ENCODE data around the gene ZBTB25.

Gene ZBTB25

GRCh38 chr14:64500088-64500487 is 3.5 kb downstream of the ZBTB25 start:
- no peak for DNase-seq (ENCODE audit: low spot score)
- in situ Hi-C loops (cut with MboI; ENCODE audit: low pct_unique_long_range_greater_than_20kb, low sequenced_read_pairs, unreplicated experiment) = no loop called here
- TF ChIP-seq CTCF (IDR thresholded peaks at IDR 0.05; ENCODE audit: extremely low read depth, insufficient read depth, missing control alignments) = no peak

- no peak for DNase-seq (ENCODE audit: low spot score)
- in situ Hi-C loops (cut with MboI; ENCODE audit: low pct_unique_long_range_greater_than_20kb, low sequenced_read_pairs, unreplicated experiment) = loop anchor here (10.0 kb wide), 1 partner anchor 152 kb away; no protein-coding TSS in a partner anchor
- no peak for TF ChIP-seq CTCF (IDR thresholded peaks at IDR 0.05; ENCODE audit: extremely low read depth, insufficient read depth, missing control alignments)
These were observed 6.9 kb downstream of the ZBTB25 start for GRCh38 chr14:64496764-64497163.

GRCh38 chr14:64495252-64495651 is 8.4 kb downstream of the ZBTB25 start:
- no peak for TF ChIP-seq CTCF (IDR thresholded peaks at IDR 0.05; ENCODE audit: extremely low read depth, insufficient read depth, missing control alignments)
- in situ Hi-C loops (cut with MboI; ENCODE audit: low pct_unique_long_range_greater_than_20kb, low sequenced_read_pairs, unreplicated experiment) = loop anchor here (10.0 kb wide), 1 partner anchor 150 kb away; no protein-coding TSS in a partner anchor
- no peak for DNase-seq (ENCODE audit: low spot score)

- no peak for DNase-seq (ENCODE audit: low spot score)
- in situ Hi-C loops (cut with MboI; ENCODE audit: low pct_unique_long_range_greater_than_20kb, low sequenced_read_pairs, unreplicated experiment) = loop anchor here (10.0 kb wide), 1 partner anchor 149 kb away; no protein-coding TSS in a partner anchor
- no peak for TF ChIP-seq CTCF (IDR thresholded peaks at IDR 0.05; ENCODE audit: extremely low read depth, insufficient read depth, missing control alignments)
These were observed 10.2 kb downstream of the ZBTB25 start for GRCh38 chr14:64493455-64493854.

- no peak for DNase-seq (ENCODE audit: low spot score)
- TF ChIP-seq CTCF (IDR thresholded peaks at IDR 0.05; ENCODE audit: extremely low read depth, insufficient read depth, missing control alignments) = no peak
- in situ Hi-C loops (cut with MboI; ENCODE audit: low pct_unique_long_range_greater_than_20kb, low sequenced_read_pairs, unreplicated experiment) = loop anchor here (10.0 kb wide), 1 partner anchor 147 kb away; no protein-coding TSS in a partner anchor
These were observed 12.0 kb downstream of the ZBTB25 start for GRCh38 chr14:64491637-64492036.

- in situ Hi-C loops (cut with MboI; ENCODE audit: low pct_unique_long_range_greater_than_20kb, low sequenced_read_pairs, unreplicated experiment) = no loop called here
- no peak for TF ChIP-seq CTCF (IDR thresholded peaks at IDR 0.05; ENCODE audit: extremely low read depth, insufficient read depth, missing control alignments)
- DNase-seq (ENCODE audit: low spot score) = no peak
These were observed 15.0 kb downstream of the ZBTB25 start for GRCh38 chr14:64488590-64489099.
